IMR-90 (cell line): ENCODE results near the gene MIEF1.
A peak's percentile ranks its signal among the peaks of the same experiment; 100 is the strongest.

Experiments used
- BHLHE40 ChIP-seq: fragments of 150-350 bp; IDR thresholded peaks from 2 replicates; pipeline ENCODE4 v1.6.1; 2016; ENCODE audit warnings: mild to moderate bottlenecking, low read depth, low read length
- CEBPB ChIP-seq: IDR thresholded peaks from 2 replicates; pipeline ENCODE4 v1.6.1; 2012; ENCODE audit warnings: low read depth, low read length, improper control_type of control experiment
- CTCF ChIP-seq: conservative IDR thresholded peaks from 2 replicates; pipeline ENCODE4 v1.5.1; 2012; ENCODE audit warnings: mild to moderate bottlenecking, low read depth, low read length, improper control_type of control experiment
- ELK1 ChIP-seq: fragments of 150-350 bp; IDR thresholded peaks from 2 replicates; pipeline ENCODE4 v1.6.1; 2016; ENCODE audit warnings: low read depth, mild to moderate bottlenecking, low read length, moderate library complexity, borderline replicate concordance
- MAZ ChIP-seq: IDR thresholded peaks from 2 replicates; pipeline ENCODE4 v1.6.1; 2012; ENCODE audit warnings: low read depth, mild to moderate bottlenecking, low read length, improper control_type of control experiment, moderate library complexity, borderline replicate concordance
- MXI1 ChIP-seq: IDR thresholded peaks from 2 replicates; pipeline ENCODE4 v1.6.1; 2012; ENCODE audit warnings: low read depth, mild to moderate bottlenecking, low read length, moderate library complexity, borderline replicate concordance
- POLR2A ChIP-seq: IDR thresholded peaks from 2 replicates; pipeline ENCODE4 v1.6.1; 2012; ENCODE audit warnings: mild to moderate bottlenecking, low read depth, low read length
- RAD21 ChIP-seq: IDR thresholded peaks from 2 replicates; pipeline ENCODE4 v1.6.1; 2012; ENCODE audit warnings: low read length, improper control_type of control experiment
- RCOR1 ChIP-seq: IDR thresholded peaks from 2 replicates; pipeline ENCODE4 v1.6.1; 2012; ENCODE audit warnings: mild to moderate bottlenecking, low read length, improper control_type of control experiment; ENCODE audit not compliant: insufficient replicate concordance
- SMC3 ChIP-seq: fragments of 150-350 bp; IDR thresholded peaks from 2 replicates; pipeline ENCODE4 v1.6.1; 2016; ENCODE audit warnings: low read depth, mild to moderate bottlenecking, antibody characterized with exemption, low read length, moderate library complexity
- USF2 ChIP-seq: fragments of 150-350 bp; IDR thresholded peaks from 2 replicates; pipeline ENCODE4 v1.6.1; 2017; ENCODE audit warnings: mild to moderate bottlenecking, antibody characterized with exemption, low read length, low read depth

- no peak for TF ChIP-seq CEBPB
- TF ChIP-seq CTCF, result no peak
- no peak for TF ChIP-seq RCOR1
- TF ChIP-seq SMC3, result no peak
- peak; percentile 99 for TF ChIP-seq POLR2A
- TF ChIP-seq USF2, result peak; percentile 97
- TF ChIP-seq RAD21, result no peak
- TF ChIP-seq BHLHE40, result peak; percentile 47; the same call in 1 of the 2 replicates
- TF ChIP-seq ELK1, result no peak
- peak; percentile 51; the same call in 1 of the 2 replicates for TF ChIP-seq MAZ
- TF ChIP-seq MXI1, result peak; percentile 69; the same call in 1 of the 2 replicates
Observed at GRCh38 chr22:39520226-39521105, 18.4 kb downstream of the MIEF1 start, which contains the start of gene ATF4.
